Measurements from ENCODE around the gene C11orf91. TPM values are rescaled to one million over a fixed set of nuclear protein-coding genes. Genes with fewer than 3 reads are reported as not detected.

The C11orf91 gene
- total and polyA plus RNA-seq, 2 of the 8 experiments (the other 6 are each of a cell fraction or from before 2014, with no cell fraction given), result not detected

DNA sequence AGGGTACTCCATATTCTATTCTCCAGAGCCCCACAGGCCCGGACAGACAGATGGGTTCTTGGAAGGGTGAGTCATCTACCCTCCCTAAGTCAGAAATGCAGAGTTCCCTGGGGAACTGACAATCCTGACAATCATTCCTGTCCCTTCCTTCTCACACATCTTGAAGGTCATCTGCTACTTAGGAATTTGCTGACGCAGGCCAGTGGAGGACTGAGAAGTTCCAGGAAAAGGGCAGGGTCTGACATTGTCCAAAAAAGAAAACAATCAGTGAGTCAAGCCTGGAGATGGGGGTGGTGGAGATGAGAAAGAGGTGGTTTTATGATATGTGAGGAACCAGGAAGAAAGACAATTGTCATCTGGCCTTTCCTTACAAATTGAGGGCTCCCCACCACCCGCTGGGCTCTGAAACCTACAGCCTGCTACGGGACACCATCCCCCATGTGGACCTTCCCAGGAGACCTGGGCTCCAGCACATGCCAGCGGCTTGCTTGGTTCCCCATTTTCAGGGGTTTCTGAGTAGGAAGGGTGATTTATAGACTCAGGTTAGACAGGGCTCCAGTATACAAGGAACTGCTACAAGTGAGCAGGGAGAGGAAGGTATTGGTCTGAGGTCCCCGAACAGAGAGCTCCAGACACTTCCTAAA, 22.7 kb upstream of the C11orf91 start (continued):
- TF ChIP-seq TCF12 (IDR thresholded peaks at IDR 0.05; ENCODE audit: low read depth, low read length) (no peak), BACH1 (IDR thresholded peaks at IDR 0.05; ENCODE audit: low read length) (no peak), CBX5 (IDR thresholded peaks at IDR 0.05; ENCODE audit: low read depth, low read length) (no peak)

Measured in H1 (cell line).